GM18867 (cell line): ENCODE results near the gene ACTR8.

Experiments used
- ATAC-seq: cut with Tn5 transposase; IDR thresholded peaks from one replicate; pipeline ENCODE4 v1.9.1; 2021; ENCODE audit warnings: mild to moderate bottlenecking, moderate library complexity; ENCODE audit not compliant: unreplicated experiment

ACTR8 gene

DNA sequence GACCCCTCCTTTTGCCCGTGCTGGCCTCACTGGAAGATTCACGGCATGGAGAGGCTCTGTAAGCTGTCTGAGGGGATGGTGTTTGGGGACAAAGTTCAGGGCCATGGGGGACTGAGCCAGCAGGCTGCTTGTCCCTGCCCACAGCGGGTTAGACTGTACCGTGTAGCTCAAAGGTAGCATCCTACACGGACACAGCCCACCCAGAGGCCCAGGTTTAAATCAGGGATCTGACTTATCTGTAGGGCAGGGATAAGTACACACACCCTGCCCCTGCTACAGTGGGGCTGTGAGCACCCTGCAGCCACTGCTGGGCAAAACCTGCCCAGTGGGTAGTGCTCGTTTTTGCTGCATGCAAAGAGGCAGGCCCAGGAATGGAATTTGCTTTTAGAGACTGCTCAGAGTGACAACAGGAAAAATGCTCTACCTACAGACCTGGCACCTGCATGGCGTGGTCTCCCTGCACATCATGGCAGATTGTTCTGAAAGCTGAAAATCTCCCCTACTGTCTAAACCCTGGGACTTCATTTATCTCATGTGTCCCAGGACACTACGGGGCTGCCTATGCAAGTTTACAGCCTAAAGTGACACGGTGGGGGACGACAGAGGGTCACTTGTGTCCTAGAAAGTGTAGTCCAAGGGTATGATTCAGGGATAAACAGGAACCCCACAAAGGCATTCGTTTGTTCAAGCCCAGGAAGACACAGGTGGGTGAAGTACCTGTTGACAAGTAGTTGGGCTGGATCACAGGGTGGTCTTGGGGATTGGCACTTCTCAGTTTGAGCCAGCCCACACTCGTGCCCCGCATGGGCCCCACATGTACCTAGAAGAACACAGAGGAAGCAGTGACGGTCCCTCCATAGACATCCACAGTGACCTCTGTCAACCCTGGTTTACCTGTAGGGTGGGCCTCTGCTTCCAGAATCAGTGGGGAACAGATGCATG lies 63.5 kb downstream of the ACTR8 start:
- ATAC-seq: no peak

DNA sequence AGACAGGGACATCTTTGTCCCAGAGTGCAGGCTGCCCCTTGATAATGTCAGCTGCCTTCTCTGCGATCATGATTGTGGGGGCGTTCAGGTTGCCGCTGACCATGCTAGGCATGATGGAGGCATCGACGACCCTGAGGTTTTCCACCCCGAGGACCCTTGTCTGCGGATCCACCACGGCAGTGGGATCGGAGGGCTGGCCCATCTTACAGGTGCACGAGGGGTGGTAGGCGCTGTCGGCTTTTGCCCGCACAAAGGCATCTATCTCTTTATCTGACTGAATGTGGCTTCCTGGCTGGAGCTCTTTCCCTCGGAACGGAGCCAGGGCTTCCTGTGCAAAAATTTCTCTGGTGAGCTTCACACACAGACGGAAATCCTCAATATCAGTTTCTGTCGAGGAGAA lies 64.1 kb downstream of the ACTR8 start:
- no peak for ATAC-seq

DNA sequence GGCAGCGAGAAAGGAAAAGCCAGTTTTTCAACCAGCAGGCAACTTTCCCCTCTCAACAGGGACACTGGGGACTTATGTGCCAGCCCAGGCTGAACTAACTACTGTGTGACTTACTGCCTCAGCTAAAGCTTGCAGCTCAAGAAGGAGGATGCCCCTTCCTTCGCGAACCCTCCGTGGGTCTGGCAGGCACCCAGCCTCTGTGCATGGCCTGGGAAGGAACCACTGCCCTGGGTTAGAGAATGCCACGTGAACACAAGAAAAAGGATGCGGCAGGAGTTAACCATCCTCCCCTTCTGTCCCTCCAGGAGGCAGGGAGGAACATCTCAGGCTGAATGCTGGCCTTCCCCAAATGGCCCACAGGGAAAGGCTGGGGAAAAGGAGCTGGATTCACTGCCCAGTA lies 64.7 kb downstream of the ACTR8 start:
- no peak for ATAC-seq
